Stimulated activated CD4-positive, alpha-beta T cell treated with anti-CD3 and anti-CD28 coated beads, Interleukin-4, amount 100 ng/mL, for 48 hours (primary cell): ENCODE measurements around the gene ACVR1.
"Not testable (repeated sequence)": the region's sequence is repeated elsewhere in the genome, so short reads cannot be mapped to it uniquely, and the experiment has no call there.

Experiments
- DNase-seq, 2 donors: peaks; one replicate each; pipeline ENCODE4 v3.0.0-alpha.2; 2020; ENCODE audit warnings: low read depth in 2 of 2

The ACVR1 gene

GRCh38 chr2:157720504-157720903, 155.6 kb downstream of the ACVR1 start:
- no peak for DNase-seq

GRCh38 chr2:157704653-157705052, 171.5 kb downstream of the ACVR1 start:
- not testable (repeated sequence) for DNase-seq

- DNase-seq, result not testable (repeated sequence)
Measured at GRCh38 chr2:157704148-157704547, 172.0 kb downstream of the ACVR1 start.

- DNase-seq, result no peak
Measured at GRCh38 chr2:157699806-157700205, 176.3 kb downstream of the ACVR1 start.

GRCh38 chr2:157699009-157699408, 177.1 kb downstream of the ACVR1 start:
- no peak for DNase-seq

GRCh38 chr2:157698430-157698829, 177.7 kb downstream of the ACVR1 start:
- DNase-seq, result no peak

GRCh38 chr2:157696036-157696435, 180.1 kb downstream of the ACVR1 start:
- DNase-seq, result no peak

- no peak for DNase-seq
Measured at GRCh38 chr2:157692768-157693167, 183.4 kb downstream of the ACVR1 start.

- no peak for DNase-seq
Measured at GRCh38 chr2:157691695-157692094, 184.4 kb downstream of the ACVR1 start.

GRCh38 chr2:157691131-157691530, 185.0 kb downstream of the ACVR1 start:
- no peak for DNase-seq
